ENCODE measurements around the gene TPX2. TPM values are rescaled to one million over a fixed set of nuclear protein-coding genes. Genes with fewer than 3 reads are reported as not detected.
"Not testable (repeated sequence)": the region's sequence is repeated elsewhere in the genome, so short reads cannot be mapped to it uniquely, and the experiment has no call there.

The TPX2 gene
- polyA plus RNA-seq, 3 donors, result 38.2 to 61.1 (median 58.2) TPM

GRCh38 chr20:31747028-31747427 lies 7.9 kb downstream of the TPX2 start:
- not testable (repeated sequence) for DNase-seq (ENCODE audit: extremely low read depth in 1 of 11, low read depth in 9 of 11, low spot score in 4 of 11)

GRCh38 chr20:31747640-31748039 lies 8.6 kb downstream of the TPX2 start:
- no peak for DNase-seq (ENCODE audit: extremely low read depth in 1 of 11, low read depth in 9 of 11, low spot score in 4 of 11)

GRCh38 chr20:31749223-31749622 lies 10.1 kb downstream of the TPX2 start:
- no peak for DNase-seq (ENCODE audit: extremely low read depth in 1 of 11, low read depth in 9 of 11, low spot score in 4 of 11)

- no peak for DNase-seq (ENCODE audit: extremely low read depth in 1 of 11, low read depth in 9 of 11, low spot score in 4 of 11)
These were observed 12.0 kb downstream of the TPX2 start for GRCh38 chr20:31751126-31751525.

GRCh38 chr20:31757254-31757653 lies 18.2 kb downstream of the TPX2 start:
- DNase-seq (ENCODE audit: extremely low read depth in 1 of 11, low read depth in 9 of 11, low spot score in 4 of 11), result no peak

DNA sequence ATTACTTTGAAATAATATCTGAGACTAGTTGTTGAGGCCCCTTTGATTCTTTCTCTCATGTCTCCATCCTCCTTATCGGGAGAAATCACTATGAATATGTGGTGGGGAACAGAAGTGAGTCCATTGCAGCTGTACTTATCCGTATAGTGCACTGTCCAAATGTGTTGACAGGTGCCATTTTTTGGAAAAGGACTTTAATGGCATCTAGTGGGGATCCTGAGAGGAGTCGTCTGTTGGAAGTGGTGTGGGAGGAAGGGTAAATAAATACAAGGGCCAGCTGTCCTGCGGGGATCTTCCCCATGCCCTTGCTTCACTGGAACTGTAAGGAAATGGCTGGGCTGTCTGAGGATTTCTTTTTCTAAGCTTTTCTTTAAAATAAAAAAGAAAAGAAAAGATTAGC lies 19.4 kb downstream of the TPX2 start:
- DNase-seq (ENCODE audit: extremely low read depth in 1 of 11, low read depth in 9 of 11, low spot score in 4 of 11), result no peak

DNA sequence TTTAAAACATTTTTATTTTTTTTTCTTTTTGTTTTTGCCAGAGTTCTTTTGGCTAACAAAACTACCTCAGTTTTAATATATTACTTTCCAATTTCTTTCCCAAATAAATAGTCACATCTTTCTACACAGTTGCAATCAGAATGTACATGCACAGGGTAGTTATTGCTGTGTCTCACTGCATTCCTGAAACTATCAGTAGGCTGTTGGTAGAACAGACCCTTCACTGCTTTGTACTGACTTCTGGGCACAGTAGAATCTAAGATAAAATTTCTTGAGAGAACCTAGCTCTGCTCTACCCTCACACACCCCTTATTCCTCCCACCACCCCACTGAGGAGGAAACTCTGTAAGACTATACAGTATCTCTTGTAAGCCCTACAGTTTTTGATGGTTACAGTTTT lies 19.9 kb downstream of the TPX2 start:
- DNase-seq (ENCODE audit: extremely low read depth in 1 of 11, low read depth in 9 of 11, low spot score in 4 of 11), result no peak

GRCh38 chr20:31759836-31760518 lies 20.9 kb downstream of the TPX2 start:
- DNase-seq (ENCODE audit: extremely low read depth in 1 of 11, low read depth in 9 of 11, low spot score in 4 of 11), result no peak

- no peak for DNase-seq (ENCODE audit: extremely low read depth in 1 of 11, low read depth in 9 of 11, low spot score in 4 of 11)
These were observed 21.6 kb downstream of the TPX2 start for GRCh38 chr20:31760519-31761240.

DNA sequence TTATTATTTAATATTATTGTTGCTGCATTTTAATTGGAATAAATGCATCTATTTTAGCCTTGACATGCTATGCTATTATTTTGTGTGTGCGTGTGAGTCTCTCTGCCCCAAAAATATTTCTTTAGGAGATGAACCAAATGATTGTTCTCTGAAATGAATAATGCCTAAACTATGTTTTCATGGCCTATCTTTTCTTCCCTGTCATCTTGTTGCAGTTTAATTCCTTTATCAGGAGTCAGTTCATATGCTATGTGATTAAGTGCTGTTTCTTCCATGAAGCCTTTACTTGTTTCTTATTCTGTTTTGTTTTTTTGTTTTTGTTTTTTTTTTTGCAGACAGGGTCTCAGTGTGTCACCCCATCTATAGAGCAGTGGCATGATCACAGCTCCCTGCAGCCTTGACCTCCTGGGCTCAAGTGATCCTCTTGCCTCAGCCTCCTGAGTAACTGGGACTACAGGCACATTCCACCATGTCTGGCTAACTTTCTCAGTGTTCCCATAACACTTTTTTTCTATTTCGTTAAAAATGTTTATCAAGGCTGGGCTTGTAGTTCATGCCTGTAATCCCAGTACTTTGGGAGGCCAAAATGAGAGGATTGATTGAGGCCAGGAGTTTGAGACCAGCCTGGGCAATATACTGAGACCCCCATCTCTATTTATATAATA lies 25.7 kb downstream of the TPX2 start:
- no peak for DNase-seq (ENCODE audit: extremely low read depth in 1 of 11, low read depth in 9 of 11, low spot score in 4 of 11)

DNA sequence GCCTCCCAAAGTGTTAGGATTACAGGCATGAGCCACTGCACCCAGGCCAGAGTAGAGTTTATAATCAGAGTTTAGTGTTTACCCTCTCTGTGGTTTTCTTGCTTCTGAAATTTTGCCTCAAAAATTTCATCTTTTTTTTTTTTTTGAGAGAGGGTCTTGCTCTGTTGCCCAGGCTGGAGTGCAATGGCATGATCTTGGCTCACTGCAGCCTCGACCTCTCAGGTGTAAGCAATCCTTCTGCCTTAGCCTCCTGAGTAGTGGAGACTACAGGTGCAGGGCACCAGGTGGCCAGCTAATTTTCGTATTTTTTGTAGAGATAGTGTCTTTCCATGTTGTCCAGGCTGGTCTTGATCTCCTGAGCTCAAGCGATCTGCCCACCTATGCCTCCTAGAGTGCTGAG lies 28.7 kb downstream of the TPX2 start:
- no peak for DNase-seq (ENCODE audit: extremely low read depth in 1 of 11, low read depth in 9 of 11, low spot score in 4 of 11)

DNA sequence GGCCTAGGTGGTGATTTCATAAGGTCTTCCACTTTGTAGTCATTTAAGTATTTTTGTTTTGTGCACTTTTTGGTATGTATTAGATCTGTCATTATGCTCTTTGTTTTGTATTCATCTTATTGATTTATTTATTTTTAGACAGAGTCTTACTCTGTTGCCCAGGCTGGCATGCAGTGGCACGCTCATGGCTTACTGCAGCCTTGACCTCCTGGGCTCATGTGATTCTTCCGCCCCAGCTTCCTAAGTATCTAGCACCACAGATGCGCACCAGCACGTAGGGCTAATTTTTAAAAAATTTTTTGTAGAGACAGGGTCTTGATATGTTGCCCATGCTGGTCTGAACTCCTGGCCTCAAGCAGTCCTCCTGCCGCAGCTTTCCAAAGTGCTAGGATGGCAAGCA lies 30.6 kb downstream of the TPX2 start:
- no peak for DNase-seq (ENCODE audit: extremely low read depth in 1 of 11, low read depth in 9 of 11, low spot score in 4 of 11)

GRCh38 chr20:31770243-31770642 lies 31.2 kb downstream of the TPX2 start:
- DNase-seq (ENCODE audit: extremely low read depth in 1 of 11, low read depth in 9 of 11, low spot score in 4 of 11), result no peak

DNA sequence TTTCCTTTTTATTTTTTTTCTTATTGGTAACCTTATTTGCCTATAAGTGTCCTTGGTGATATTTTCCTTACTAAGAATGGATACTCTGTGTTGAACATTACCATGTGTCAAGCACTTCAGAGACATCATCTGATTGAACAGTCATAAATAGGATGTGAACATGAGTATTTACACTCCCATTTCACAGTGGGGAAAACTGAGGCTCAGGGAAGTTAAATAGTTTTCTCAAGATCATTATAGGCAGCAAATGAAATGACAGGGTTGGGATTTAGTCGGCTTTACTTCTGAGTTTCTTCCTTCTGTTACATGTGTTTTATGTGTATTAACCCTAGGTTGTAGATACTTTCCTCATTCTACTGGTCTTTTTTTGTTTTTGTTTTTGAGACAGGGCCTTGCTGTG lies 35.3 kb downstream of the TPX2 start:
- no peak for DNase-seq (ENCODE audit: extremely low read depth in 1 of 11, low read depth in 9 of 11, low spot score in 4 of 11)

DNA sequence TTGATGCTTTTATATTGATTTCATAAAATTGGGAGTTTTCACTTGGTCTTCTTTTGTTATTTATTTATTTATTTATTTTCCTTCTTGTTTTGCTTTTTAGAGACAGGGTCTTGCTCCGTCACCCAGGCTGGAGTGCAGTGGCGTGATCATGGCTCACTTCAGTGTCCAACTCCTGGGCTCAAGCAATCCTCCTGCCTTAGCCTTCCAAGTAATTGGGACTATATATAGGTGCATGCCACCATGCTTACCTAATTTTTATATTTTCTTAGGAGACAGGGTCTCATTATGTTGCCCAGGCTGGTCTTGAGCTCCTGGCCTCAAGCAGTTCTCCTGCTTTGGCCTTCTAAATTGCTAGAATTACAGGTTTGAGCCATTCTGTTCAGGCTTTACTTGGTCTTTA lies 41.7 kb downstream of the TPX2 start:
- no peak for DNase-seq (ENCODE audit: extremely low read depth in 1 of 11, low read depth in 9 of 11, low spot score in 4 of 11)

GRCh38 chr20:31781945-31782344 lies 42.9 kb downstream of the TPX2 start:
- no peak for DNase-seq (ENCODE audit: extremely low read depth in 1 of 11, low read depth in 9 of 11, low spot score in 4 of 11)

DNA sequence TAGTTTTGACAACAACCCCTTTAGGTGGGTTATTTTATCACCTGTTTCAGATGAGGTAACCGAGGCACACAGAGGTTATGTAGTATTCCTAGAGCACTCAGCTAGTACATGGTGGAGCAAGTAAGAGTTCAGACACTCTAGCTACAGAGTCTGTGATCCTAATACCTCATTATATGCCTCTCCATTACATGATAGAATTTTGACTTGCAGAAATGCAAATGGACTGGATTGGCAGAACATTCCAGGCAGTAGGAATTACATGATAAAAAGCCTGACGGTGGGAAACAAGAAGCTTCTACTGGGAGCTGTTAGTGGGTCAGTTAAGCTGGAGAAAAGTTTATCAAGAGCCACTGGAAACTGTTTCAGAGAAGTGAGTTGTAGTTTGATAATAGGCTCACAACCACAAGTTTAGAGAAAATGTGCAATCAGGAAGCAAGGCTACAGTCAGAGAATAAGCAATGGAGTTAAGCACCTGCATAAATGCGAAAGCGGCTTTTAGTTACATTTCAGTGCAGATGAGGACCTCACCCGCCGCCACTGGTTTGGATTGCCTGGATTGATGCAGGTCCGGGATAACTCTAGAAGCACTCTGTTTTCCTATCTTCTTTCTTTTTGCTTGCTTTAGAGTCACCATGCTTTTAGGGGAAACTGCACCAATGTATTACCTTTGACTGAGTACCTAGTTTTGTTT lies 45.4 kb downstream of the TPX2 start:
- no peak for DNase-seq (ENCODE audit: extremely low read depth in 1 of 11, low read depth in 9 of 11, low spot score in 4 of 11)

GRCh38 chr20:31785089-31785488 lies 46.0 kb downstream of the TPX2 start:
- DNase-seq (ENCODE audit: extremely low read depth in 1 of 11, low read depth in 9 of 11, low spot score in 4 of 11), result no peak

DNA sequence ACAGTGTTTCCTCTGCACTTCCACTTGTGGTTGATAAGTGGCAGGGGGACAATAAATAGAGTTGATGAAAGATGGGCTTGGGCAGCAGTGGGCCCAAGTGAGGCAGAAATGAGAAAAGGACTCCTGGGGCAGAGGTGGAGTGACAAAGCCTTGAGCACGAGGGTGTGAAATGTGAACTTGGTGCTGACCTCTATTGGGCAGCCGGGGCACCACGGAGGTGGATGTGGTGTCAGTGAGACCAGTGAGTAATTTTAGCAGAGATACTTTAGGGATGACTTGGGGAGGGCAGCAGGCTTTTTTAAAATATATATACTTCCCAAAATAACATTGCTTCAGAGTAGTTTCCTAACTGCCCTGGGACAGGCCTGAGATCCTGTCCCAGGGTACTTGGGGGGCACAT lies 49.5 kb downstream of the TPX2 start:
- DNase-seq (ENCODE audit: extremely low read depth in 1 of 11, low read depth in 9 of 11, low spot score in 4 of 11), result no peak

DNA sequence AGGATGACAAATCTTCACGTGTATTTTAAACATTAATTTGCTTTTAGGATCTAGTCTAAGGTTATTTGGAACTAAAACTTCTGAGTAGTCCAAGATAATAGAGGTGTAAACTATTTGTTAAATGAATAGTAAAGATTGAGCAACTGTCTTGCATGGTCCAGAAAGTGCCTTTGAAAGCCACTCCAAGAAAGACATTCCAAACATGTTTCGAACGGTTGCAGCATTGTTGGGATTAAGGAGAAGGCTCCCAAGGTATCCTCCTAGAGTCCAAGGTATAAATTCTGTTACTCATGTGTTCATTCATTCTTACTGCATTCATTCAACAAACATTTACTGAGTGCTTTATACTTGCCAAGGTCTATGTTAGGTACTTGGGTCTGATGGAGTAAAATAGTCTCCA lies 51.3 kb downstream of the TPX2 start:
- DNase-seq (ENCODE audit: extremely low read depth in 1 of 11, low read depth in 9 of 11, low spot score in 4 of 11), result no peak
